ENCODE data around the gene THBS2. TPM values are rescaled to one million over a fixed set of nuclear protein-coding genes. Genes with fewer than 3 reads are reported as not detected.

Gene THBS2
- total and polyA plus RNA-seq, 2 of the 8 experiments (the other 6 are each of a cell fraction or from before 2014, with no cell fraction given), result 11.0 to 22.5 TPM

DNA sequence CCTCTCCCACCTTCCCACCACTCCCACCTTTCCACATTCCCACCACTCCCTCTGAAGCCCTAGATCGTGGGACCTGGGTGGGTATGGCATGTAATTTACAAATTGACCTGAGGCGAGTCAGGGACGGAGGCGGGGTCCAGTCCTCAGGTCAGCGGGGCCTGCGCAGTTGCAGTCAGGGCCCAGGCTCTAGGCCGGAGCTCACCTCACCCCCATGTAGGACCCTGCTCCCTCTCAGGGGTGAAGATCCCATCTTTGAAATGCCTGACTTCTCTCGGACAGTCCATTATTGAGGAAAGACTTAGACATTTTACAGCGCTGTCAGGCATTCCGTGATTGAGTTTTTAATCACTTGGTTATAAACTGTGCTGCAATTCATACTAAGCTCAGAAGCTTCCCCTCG, 10.5 kb downstream of the THBS2 start:
- Histone ChIP-seq H3K14ac (ENCODE audit: insufficient read length) (no peak overlapping the region), H3K18ac (ENCODE audit: extremely low read depth, low read length) (no peak overlapping the region), H2BK15ac (ENCODE audit: low read length) (no peak overlapping the region), H3K79me2 (ENCODE audit: control insufficient read depth in 1 of 2, insufficient read depth in 2 of 2, low read length in 2 of 2) (no peaks in the 10 kb centered on the region), H2BK20ac (ENCODE audit: low read length) (no peak overlapping the region), H3K23me2 (ENCODE audit: low read depth, low read length) (no peaks in the 10 kb centered on the region; the same call in 1 of the 2 replicates), H2BK5ac (ENCODE audit: low read depth, low read length) (no peak overlapping the region), H4K20me1 (replicated peaks in 1 of 2; ENCODE audit: control insufficient read depth in 1 of 2, insufficient read depth in 2 of 2, low read length in 2 of 2) (peaks cover 0 to 11% of the 10 kb centered on the region in 2 experiments), H3K4me3 (ENCODE audit: extremely low read depth in 1 of 4, insufficient read depth in 2 of 4, low read depth in 3 of 4, low read length in 4 of 4) (no peak overlapping the region), H3K4me2 (ENCODE audit: insufficient read depth in 1 of 2, low read depth in 2 of 2, low read length in 2 of 2) (no peak overlapping the region), H2BK120ac (replicated peaks; ENCODE audit: low read depth, low read length) (no peak overlapping the region), H3K23ac (ENCODE audit: insufficient read length) (no peak overlapping the region), H3K27me3 (replicated peaks in 1 of 4; ENCODE audit: control insufficient read depth in 3 of 4, extremely low read depth in 1 of 4, insufficient read depth in 3 of 4, low read length in 3 of 4) (no peaks in the 10 kb centered on the region), H4K8ac (ENCODE audit: extremely low read depth, insufficient read depth, low read length) (no peak overlapping the region), H2AFZ (ENCODE audit: low read length) (no peak overlapping the region), H3K9me3 (ENCODE audit: insufficient read depth in 2 of 2, low read depth in 1 of 2, low read length in 1 of 2) (peaks cover 0 to 2% of the 10 kb centered on the region in 2 experiments; a peak in 2 of 4 replicates), H3K56ac (replicated peaks; ENCODE audit: insufficient read length, low read depth, low read length) (no peak overlapping the region), H4K5ac (ENCODE audit: insufficient read length, low read depth, low read length) (no peak overlapping the region), H3K4ac (replicated peaks; ENCODE audit: insufficient read length, low read depth, low read length) (no peak overlapping the region), H3K36me3 (ENCODE audit: control insufficient read depth in 2 of 4, insufficient read depth in 4 of 4, low read length in 3 of 4) (peaks cover 0 to 13% (median 12%) of the 10 kb centered on the region in 4 experiments; a peak in 6 of 8 replicates), H2BK12ac (ENCODE audit: low read depth, low read length) (no peak overlapping the region), H2AK5ac (ENCODE audit: low read depth, low read length) (no peak overlapping the region), H3K79me1 (ENCODE audit: low read depth, low read length) (no peaks in the 10 kb centered on the region), H3K9ac (replicated peaks in 1 of 4; ENCODE audit: extremely low read depth in 1 of 4, low read depth in 3 of 4, low read length in 3 of 4) (no peak overlapping the region), H3K27ac (ENCODE audit: low read depth, low read length) (no peak overlapping the region), H4K91ac (replicated peaks; ENCODE audit: insufficient read length, low read length) (no peak overlapping the region), H3K4me1 (replicated peaks in 1 of 4; ENCODE audit: control insufficient read depth in 3 of 4, insufficient read depth in 4 of 4, low read length in 3 of 4) (no peaks in the 10 kb centered on the region)
- FAIRE-seq, result no peak
- WGBS, 2 experiments (ENCODE audit: extremely low coverage in 1 of 2, insufficient coverage in 1 of 2, insufficient read length in 1 of 2, insufficient replicate concordance in 2 of 2, low coverage in 1 of 2, low lambda C conversion rate in 2 of 2, missing lambda C conversion rate in 1 of 2), result 91% methylated on average over 11 of the region's 11 CpGs; no CpG with 5 or more reads in 1 of the 2 experiments
- no peak for TF ChIP-seq MAFK (IDR thresholded peaks at IDR 0.05; ENCODE audit: low read depth, low read length)
- POLR2A ChIA-PET (ENCODE audit: partially characterized antibody), result interaction anchor here (1.3 kb wide), 1 partner anchor 9 kb away, joined by 4 read pairs; no protein-coding TSS in a partner anchor
- DNase-seq (ENCODE audit: low read depth in 1 of 2, low spot score in 2 of 2), result no peak
- CTCF ChIA-PET (ENCODE audit: partially characterized antibody), result no interaction called here

Measured in H1 (cell line).